Hepatocyte (in vitro differentiated cells): ENCODE results near the gene PFN4.

Experiments
- EZH2 ChIP-seq: fragments of 200-600 bp; sonication (generic); IDR thresholded peaks from 2 replicates; pipeline ENCODE4 v1.6.1; 2016; ENCODE audit warnings: antibody characterized with exemption, mild to moderate bottlenecking, borderline replicate concordance
- TF ChIP-seq, protein P1 (sequence below): fragments of 200-600 bp; sonication (generic); IDR thresholded peaks from 2 replicates; pipeline ENCODE4 v1.5.1; 2016; ENCODE audit warnings: antibody characterized with exemption, mild to moderate bottlenecking; ENCODE audit not compliant: poor library complexity

DNA sequence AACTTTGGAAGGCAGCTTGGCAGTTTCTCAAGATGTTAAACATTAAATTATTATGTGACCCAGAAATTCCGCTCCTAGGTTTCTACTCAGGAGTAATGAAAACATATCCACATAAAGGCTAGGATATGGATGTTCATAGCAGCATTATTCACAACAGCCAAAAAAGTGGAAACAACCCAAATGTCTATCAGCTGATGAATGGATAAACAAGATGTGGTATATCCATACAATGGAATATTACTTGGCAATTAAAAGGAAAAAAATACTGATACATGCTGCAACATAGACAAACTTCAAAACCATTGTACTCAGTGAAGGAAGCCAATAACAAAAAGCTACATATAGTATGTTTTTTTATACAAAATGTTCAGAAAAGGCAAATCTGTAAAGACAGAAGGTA is 39.4 kb upstream of the PFN4 start:
- TF ChIP-seq EZH2, result no peak
- TF ChIP-seq, protein P1, sequence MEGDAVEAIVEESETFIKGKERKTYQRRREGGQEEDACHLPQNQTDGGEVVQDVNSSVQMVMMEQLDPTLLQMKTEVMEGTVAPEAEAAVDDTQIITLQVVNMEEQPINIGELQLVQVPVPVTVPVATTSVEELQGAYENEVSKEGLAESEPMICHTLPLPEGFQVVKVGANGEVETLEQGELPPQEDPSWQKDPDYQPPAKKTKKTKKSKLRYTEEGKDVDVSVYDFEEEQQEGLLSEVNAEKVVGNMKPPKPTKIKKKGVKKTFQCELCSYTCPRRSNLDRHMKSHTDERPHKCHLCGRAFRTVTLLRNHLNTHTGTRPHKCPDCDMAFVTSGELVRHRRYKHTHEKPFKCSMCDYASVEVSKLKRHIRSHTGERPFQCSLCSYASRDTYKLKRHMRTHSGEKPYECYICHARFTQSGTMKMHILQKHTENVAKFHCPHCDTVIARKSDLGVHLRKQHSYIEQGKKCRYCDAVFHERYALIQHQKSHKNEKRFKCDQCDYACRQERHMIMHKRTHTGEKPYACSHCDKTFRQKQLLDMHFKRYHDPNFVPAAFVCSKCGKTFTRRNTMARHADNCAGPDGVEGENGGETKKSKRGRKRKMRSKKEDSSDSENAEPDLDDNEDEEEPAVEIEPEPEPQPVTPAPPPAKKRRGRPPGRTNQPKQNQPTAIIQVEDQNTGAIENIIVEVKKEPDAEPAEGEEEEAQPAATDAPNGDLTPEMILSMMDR, result no peak
